EL (cell line): ENCODE data around the gene PLXNB2.
"Not testable (repeated sequence)": the region's sequence is repeated elsewhere in the genome, so short reads cannot be mapped to it uniquely, and the experiment has no call there.

Source experiments
- DNase-seq: peaks from one replicate; pipeline ENCODE4 v3.0.0-alpha.2; 2016

PLXNB2 gene, protein sequence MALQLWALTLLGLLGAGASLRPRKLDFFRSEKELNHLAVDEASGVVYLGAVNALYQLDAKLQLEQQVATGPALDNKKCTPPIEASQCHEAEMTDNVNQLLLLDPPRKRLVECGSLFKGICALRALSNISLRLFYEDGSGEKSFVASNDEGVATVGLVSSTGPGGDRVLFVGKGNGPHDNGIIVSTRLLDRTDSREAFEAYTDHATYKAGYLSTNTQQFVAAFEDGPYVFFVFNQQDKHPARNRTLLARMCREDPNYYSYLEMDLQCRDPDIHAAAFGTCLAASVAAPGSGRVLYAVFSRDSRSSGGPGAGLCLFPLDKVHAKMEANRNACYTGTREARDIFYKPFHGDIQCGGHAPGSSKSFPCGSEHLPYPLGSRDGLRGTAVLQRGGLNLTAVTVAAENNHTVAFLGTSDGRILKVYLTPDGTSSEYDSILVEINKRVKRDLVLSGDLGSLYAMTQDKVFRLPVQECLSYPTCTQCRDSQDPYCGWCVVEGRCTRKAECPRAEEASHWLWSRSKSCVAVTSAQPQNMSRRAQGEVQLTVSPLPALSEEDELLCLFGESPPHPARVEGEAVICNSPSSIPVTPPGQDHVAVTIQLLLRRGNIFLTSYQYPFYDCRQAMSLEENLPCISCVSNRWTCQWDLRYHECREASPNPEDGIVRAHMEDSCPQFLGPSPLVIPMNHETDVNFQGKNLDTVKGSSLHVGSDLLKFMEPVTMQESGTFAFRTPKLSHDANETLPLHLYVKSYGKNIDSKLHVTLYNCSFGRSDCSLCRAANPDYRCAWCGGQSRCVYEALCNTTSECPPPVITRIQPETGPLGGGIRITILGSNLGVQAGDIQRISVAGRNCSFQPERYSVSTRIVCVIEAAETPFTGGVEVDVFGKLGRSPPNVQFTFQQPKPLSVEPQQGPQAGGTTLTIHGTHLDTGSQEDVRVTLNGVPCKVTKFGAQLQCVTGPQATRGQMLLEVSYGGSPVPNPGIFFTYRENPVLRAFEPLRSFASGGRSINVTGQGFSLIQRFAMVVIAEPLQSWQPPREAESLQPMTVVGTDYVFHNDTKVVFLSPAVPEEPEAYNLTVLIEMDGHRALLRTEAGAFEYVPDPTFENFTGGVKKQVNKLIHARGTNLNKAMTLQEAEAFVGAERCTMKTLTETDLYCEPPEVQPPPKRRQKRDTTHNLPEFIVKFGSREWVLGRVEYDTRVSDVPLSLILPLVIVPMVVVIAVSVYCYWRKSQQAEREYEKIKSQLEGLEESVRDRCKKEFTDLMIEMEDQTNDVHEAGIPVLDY (N-terminal part only)

GRCh38 chr22:50306753-50307749 lies at the start of gene PLXNB2:
PLXNB2 (minus strand) TSS chr22:50307646; CDS start chr22:50290584, 17,062 bp downstream.
- peak; percentile 80 for DNase-seq

- DNase-seq: no peak
Measured at GRCh38 chr22:50357222-50357621, 49.8 kb upstream of the PLXNB2 start.

DNA sequence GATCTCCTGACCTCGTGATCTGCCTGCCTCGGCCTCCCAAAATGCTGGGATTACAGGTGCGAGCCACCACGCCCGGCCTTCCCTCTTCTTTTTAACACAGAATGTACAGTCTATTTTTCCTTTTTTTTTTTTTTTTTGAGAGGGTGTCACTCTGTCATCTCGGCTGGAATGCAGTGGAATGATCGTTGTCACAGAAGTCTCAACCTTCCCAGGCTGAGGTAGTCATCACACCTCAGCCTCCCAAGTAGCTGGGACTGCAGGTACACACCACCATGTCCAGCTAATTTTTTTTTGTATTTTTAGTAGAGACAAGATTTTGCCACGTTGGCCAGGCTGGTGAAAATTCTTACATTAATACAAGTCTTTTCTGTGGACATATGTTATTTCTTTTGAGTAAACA lies 48.7 kb upstream of the PLXNB2 start:
- DNase-seq: no peak

GRCh38 chr22:50348058-50348457 lies 40.6 kb upstream of the PLXNB2 start:
- DNase-seq: no peak

GRCh38 chr22:50347157-50347556 lies 39.7 kb upstream of the PLXNB2 start:
- no peak for DNase-seq

GRCh38 chr22:50346470-50346869 lies 39.0 kb upstream of the PLXNB2 start:
- no peak for DNase-seq

DNA sequence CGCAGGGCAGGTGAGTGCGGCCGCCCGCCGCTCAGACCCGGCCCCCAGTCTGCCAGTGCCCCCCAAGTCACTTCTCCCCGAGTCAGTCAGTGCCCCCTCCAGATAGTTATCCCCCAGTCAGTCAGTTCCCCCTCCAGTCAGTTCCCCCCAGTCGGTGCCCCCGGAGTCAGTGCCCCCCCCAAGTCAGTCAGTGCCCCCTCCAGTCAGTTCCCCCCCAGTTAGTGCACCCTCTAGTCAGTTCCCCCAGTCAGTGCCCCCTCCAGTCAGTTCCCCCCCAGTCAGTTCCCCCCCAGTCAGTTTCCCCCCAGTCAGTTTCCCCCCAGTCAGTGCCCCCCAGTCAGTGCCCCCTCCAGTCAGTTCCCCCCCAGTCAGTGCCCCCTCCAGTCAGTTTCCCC lies 36.1 kb upstream of the PLXNB2 start:
- no peak for DNase-seq

DNA sequence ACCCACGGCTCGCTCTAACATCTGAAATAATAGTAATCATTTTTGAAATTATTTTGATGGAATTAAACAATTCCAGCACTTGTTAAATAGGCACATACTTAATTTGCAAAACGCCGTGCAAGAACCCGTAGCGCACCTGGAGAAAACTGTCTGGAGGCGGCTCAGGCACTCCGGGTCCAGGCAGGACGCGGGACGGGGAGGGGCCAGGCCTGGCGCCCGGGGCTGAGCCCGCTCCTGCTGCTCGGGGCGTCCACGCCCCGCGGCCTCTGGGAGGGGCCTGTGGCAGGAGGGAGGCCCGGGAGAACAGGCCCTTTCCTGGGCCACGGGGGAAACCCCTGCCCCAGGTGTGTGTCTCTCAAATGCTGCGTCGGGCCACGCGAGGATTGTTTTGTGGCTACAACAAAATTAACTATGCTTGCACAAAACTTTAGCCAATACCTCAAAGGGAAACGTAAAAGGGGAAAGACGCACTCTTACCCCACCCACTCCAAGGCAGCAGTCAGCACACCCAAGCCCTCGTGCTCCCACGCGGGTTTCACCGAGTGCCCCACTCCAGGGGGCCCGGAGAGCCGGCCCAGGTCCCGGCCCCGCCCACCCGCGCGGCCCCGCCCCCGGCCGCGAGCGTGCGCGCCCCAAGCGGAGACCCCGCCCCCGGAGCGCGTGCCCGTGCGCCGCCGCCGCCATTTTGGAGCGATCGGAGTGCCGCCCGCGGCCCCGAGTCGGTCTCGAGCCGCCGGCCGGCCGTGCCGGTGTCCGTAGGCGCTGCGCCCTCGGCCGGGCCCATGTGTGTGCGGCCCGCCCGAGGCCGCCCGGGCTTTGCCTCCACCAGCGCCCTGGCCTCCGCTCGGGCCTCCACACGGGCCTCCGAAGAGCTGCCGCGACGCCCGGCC lies 35.5 kb upstream of the PLXNB2 start, which contains the start of gene PPP6R2:
Gene PPP6R2 (plus strand): TSS at position 677 of the 890 bp plus-strand sequence. CDS start 50,582 bp downstream, outside the sequence.
- peak; percentile 77 for DNase-seq

DNA sequence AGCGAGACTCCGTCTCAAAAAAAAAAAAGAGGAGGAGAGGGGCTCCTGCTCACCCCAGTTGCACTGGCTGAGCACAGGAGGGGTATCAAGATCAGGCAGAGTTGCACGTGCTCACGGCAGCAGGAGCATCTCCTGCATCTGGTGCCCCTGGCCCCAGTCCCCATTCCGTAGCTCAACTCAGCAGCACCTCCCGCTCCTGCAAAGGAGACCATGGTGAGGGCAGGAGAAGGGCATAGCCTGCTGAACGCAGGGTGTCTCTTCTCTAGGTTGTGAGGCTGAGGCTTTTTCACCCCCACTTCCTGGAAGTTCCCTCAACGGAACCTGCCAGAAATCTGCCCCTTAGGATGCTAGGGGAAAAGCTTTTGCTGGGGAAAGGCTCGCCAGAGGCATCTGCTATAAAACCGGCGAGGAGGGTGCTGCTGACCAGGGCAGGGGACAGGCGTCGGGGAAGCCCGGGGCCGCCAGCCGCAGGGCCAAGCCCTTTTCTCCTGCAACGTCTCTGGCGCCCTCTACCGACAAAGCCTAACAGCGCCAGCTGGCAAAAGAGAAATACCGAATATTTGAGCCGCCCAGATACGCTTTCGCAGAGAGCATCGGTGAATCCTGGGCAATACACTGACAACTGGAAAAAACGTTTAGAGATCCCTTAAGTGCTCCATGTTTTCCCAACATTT lies 34.7 kb upstream of the PLXNB2 start:
- peak; percentile 90 for DNase-seq

DNA sequence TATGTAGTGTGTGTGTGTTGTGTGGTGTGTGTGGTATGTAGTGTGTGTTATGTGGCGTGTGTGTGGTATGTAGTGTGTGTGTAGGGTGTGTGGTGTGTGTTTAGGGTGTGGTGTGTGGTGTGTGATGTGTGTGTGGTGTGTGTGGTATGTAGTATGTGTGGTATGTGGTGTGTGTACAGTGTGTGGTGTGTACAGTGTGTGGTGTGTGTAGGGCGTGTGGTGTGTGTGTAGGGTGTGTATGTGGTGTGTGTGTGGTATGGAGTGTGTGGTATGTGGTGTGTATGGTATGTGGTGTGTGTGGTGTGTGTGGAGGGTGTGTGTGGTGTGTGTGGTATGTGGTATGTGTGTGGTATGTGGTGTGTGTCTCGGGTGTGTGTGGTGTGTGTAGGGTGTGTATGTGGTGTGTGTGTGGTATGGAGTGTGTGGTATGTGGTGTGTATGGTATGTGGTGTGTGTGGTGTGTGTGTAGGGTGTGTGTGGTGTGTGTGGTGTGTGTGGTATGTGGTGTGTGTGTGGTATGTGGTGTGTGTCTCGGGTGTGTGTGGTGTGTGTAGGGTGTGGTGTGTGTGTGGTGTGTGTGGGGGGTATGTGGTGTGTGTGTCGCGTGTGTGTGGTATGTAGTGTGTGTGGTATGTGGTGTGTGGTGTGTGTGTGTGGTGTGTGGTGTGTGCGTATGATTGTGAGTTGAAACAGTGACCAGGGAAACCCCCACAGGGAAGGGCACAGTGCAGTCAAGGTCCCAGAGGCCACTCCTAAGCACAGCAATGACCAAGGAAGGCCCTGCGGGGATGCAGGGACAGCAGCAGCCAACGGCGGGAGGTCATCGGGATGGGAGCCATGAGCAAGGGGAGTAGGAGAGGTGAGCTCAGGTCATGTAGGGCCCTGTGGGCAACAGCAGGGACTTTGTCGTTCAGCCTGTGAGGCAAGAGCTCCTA lies 32.8 kb upstream of the PLXNB2 start:
- peak; percentile 20 for DNase-seq

DNA sequence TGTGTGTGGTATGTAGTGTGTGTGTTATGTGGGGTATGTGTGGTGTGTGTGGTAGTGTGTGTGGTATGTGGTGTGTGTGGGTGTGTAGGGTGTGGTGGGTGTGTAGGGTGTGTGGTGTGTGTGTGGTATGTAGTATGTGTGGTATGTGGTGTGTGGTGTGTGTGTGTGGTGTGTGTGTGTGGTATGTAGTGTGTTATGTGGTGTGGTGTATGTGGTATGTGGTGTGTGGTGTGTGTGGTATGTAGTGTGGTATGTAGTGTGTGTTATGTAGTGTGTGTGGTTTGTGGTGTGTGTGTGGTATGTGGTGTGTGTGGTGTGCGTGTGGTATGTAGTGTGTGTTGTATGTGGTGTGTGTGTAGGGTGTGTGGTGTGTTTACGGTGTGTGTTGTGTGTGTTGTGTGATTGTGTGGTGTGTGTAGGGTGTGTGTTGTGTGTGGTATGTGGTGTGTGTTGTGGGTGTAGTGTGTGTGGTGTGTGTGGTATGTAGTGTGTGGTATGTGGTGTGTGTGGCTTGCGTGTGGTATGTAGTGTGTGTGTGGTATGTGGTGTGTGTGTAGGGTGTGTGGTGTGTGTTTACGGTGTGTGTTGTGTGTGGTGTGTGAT lies 31.5 kb upstream of the PLXNB2 start:
- DNase-seq: no peak

DNA sequence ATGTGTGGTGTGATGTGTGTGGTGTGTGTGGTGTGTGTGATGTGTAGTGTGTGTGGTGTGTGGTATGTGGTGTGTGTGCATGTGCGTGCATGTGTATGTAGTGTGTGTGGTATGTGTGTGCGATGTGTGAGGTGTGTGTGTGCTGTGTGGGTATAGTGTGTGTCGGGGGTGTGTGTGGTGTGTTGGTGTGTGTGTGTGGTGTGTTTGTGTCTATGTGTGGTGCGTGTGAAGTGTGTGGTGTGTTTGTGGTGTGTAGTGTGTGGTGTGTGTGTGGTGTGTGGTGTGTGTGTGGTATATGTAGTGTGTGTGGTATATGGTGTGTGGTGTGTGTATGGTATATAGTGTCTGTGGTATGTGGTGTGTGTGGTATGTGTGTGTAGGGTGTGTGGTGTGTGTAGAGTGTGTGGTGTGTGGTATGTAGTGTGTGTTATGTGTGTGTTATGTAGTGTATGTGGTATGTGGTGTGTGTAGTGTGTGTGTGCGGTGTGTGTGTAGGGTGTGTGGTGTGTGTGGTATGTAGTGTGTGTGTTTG lies 30.7 kb upstream of the PLXNB2 start:
- no peak for DNase-seq

DNA sequence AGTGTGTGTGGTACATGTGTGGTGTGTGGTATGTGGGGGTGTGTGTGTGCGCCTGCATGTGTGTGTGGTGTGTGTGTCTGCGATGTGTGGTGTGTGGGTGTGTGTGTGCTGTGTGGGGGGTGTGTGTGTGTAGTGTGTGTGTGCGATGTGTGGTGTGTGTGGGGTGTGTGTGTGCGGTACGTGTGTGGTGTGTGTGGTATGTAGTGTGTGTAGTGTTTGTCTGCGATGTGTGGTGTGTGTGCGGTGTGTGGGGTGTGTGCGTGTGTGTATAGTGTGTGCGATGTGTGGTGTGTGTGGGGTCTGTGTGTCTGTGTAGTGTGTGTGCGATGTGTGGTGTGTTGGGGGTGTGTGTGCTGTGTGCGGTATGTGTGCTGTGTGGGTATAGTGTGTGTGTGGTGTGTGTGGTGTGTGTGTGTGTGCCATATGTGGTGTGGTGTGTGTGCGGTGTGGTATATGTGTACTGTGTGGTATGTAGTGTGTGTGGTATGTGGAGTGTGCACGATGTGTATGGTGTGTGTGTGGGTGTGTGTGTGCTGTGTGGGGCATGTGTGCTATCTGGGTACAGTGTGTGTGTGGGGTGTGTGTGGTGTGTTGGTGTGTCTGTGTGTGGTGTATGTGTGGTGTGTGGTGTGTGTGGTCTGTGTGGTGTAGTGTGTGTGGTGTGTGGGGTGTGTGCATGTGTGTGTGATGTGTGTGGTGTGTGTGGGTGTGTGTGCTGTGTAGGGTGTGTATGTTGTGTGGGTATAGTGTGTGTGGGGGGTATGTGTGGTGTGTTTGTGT lies 30.0 kb upstream of the PLXNB2 start:
- no peak for DNase-seq

DNA sequence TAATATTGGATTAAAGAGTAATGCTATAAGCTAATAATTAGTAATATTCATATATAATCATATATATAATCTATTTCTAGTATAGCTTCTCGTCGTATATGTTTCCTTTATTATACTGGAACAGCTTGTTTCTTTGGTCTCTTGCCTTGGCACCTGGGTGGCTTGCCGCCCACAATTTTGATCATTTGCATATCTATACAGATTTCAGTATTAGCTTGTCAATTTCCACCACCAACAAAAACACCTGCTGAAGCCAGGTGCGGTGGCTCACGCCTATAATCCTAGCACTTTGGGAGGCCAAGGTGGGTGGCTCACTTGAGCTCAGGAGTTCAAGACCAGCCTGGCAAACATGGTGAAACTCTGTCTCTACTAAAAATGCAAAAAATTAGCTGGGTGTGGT lies 27.0 kb upstream of the PLXNB2 start:
- not testable (repeated sequence) for DNase-seq

- DNase-seq: peak; percentile 77
Measured at GRCh38 chr22:50329236-50329635, 21.8 kb upstream of the PLXNB2 start.

DNA sequence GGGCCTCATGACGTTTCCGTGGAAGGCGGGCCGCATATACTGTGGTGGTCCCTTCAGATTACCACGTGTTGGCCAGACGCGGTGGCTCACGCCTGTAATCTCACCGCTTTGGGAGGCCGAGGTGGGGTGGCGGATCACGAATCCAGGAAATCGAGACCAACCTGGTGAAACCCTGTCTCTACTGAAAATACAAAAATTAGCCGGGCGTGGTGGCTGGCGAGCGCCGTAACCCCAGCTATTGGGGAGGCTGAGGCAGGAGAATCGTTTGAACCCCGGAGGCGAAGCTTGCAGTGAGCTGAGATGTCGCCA lies 20.2 kb upstream of the PLXNB2 start:
- no peak for DNase-seq

DNA sequence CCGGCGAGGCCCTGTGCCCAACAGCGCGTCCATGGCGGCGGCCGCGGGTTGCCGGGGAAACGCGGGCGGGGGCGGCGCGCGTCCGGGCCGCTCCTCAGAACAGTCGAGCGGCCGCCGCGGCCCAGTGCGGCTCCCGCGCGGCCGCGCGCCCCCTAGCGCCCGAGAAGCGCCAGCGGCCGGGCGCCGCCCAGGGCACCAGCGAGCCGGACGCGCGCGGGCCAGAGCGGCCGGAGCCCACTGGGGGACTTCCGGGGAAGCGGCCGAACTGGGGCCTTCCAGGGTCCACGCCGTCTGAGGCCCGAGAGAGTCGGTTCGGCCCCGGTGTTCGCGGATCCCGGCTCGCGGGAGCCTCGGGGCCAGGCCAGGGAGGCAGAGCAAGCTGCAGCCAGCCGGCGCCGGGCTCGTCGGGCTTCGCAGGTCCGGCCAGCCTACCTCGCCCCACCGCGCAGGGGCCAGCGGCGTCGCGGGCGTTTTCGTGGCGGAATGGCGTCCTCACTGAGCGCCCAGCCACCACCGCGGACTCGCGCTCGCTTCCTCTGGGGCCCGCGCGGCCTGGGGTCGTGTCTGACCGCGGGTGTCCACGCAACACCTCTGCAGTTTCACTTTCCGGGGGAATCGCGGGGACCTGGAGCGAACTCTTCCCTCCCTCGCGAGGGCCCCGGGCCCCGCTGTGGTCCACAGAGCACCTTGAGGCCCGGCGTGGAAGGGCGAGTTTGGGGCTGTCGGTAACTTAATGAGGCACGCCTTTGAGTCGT lies 19.7 kb upstream of the PLXNB2 start, which contains the start of gene DENND6B:
Gene DENND6B (minus strand): TSS at position 57 of the 755 bp plus-strand sequence. CDS start 24 bp downstream, at position 33.
- DNase-seq: peak; percentile 82
